NCI-H446 (cell line): ENCODE results near the gene PPP1R14D.

Experiments used
- DNase-seq, 2 experiments: peaks; one replicate each; lab custom pipeline; 2025; lab: John Stamatoyannopoulos, UW

The PPP1R14D gene

DNA sequence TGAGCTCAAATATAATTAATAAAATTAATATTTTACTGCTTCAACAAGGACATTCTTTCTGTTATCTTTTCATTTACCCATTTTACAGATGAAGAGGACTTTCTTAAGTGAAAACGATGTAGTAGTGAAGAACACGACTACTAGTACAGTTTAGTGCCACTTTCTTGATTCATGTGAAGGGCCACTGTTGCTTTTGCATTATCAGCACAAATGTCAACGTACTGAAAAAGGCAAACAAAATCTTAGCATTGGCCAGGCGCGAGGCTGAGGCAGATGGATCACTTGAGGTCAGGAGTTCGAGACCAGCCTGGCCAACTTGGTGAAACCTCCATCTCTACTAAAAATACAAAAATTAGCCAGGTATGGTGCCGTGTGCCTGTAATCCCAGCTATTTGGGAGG is 9.5 kb downstream of the PPP1R14D start:
- DNase-seq, result no peak

GRCh38 chr15:40815042-40815698 is 13.3 kb downstream of the PPP1R14D start:
- DNase-seq, result peak in 1 of 2 experiments; percentile 11

DNA sequence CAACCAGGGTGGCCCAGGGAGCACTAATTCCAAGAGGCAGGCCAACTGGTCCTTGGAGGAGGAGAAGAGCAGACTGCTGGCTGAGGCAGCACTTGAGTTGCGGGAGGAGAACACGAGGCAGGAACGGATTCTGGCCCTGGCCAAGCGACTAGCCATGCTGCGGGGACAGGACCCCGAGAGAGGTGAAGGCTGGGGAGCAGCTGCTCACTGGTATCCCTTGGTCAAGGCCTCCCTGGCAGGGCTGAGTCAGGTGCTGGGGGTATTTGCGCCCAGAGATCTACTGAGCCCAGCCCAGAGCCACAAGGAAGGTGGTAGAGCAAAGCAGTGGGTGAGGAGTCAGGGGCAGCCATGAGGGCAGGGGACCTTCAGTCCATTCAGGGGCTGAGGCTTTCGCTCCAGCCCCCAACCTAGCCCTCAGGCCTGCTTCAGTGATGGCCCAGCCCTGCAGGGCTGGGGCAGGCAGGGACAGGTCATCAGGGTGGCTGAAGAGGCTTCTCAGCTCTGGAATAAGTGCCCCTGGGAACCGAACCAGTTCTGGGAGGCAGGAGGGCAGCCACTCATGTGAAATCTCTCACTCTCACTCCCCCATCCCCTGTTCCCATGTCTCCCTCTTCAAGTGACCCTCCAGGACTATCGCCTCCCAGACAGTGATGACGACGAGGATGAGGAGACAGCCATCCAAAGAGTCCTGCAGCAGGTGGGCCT is 15.6 kb downstream of the PPP1R14D start:
- no peak for DNase-seq

DNA sequence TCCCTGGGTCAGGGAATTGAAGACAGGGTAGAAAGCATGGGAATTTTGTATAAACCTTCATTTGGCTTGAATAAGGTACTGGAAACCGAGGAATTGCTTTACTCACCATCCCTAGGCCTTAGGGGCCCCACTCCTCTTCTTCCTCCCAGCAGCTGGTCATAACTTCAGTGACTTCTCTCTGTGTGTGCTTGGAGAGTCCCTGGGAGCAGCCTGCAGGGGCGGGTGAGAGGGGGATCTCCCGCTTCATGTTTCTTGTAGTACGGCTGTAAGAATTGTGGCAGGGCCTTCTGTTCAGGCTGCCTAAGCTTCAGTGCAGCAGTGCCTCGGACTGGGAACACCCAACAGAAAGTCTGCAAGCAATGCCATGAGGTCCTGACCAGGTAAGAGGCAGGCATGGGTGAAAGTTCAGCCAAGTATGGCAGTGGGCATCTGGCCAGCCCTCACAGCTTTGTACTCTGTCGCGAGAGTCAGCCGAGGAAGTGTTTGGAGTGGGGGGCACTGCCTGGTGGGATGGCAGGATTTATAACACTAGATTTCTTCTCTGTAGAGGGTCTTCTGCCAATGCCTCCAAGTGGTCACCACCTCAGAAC is 19.6 kb downstream of the PPP1R14D start:
- DNase-seq, result no peak

DNA sequence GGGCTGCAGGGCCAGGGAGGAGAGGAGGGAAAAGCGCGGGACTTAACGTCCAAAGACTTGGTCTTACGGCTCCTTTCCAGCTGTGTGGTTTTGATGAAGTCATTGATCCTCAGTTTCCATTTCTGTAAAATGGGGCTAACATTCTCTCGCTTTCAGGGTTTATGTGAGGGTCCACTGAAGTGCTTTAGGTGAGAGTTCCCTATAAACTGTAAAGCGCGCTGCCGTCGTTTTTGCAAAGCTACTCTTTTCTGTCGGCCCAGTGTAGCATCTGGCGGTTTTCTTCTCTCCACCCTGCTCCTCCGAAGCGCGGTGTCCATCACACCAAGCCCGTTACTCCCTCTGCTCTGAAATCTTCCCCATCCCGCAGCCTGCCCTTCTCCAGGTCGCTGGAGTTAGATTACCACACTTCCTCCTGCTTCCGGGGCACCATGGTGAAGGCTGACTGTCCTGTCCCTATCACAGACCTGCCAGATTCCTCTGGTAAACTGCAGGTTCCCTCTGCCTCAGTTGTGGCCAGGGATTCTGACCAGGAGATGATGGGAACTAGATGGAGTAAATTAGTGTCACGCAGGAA is 20.5 kb downstream of the PPP1R14D start:
- DNase-seq, result no peak

- peak; percentile 93 to 97 for DNase-seq
Observed at GRCh38 chr15:40807028-40807887, 21.2 kb downstream of the PPP1R14D start, which contains the start of the genes DNAJC17 and ZFYVE19. Gene DNAJC17, minus strand, starts transcription at chr15:40807473. Its CDS starts 27 bp downstream, at chr15:40807446. Gene ZFYVE19, plus strand, starts transcription at chr15:40807089. Its CDS starts 501 bp downstream, at chr15:40807590.

DNA sequence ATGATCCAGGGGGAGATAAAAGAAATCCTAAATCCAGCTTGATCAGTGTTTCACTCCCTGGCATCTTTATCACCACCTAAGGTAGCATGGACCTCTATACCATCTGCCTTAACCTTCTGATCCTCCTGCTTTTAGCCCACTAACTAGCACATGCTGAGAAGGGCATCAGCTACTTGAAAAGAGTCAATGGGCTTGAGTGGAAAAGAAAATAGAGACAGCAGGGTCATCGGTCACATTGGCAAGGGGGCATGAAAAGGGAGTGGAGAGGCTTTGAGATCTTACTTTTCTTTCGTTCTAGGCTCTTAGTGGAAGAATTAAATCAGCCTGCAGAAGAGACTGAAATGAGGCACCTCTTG is 21.9 kb downstream of the PPP1R14D start:
- DNase-seq, result no peak

- DNase-seq, result no peak
Observed at GRCh38 chr15:40803688-40804087, 24.8 kb downstream of the PPP1R14D start.

DNA sequence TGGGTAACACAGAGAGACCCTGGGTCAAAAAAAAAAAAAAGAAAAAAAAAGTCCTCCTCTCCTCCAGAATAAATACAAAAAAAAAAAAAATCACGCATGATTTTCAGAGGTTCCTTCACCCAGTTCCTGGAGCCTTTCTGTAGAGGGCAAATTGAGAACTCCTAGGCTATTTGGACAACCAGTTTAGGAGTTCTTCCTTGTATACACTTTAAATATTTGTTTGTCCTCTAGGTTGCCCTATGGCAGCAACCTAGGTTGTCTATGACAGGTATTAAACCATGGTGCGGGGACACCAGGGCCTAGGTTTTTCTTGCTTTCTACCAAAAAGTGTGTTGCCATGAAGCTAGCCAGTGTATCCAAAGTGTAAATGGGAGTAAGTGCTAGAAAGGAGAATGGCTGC is 25.4 kb downstream of the PPP1R14D start:
- DNase-seq, result no peak

DNA sequence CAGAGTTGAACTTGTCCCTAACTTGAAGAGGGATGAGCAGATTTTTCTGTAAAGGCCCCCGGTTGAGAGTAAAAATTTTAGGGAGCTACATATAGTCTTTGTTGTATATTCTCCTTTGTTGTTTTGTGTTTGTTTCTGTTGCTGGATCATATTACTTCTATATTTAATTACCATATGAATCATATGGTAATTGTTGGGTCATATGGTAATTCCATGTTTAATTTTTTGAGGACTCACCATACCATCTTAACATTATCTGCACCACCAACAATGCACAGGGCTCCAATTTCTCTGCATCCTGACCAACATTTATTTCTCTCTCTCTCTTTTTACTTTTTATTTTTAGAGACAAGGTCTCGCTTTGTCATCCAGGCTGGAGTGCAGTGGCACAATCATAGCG is 29.0 kb downstream of the PPP1R14D start:
- no peak for DNase-seq

GRCh38 chr15:40796512-40796911 is 32.0 kb downstream of the PPP1R14D start:
- no peak for DNase-seq

DNA sequence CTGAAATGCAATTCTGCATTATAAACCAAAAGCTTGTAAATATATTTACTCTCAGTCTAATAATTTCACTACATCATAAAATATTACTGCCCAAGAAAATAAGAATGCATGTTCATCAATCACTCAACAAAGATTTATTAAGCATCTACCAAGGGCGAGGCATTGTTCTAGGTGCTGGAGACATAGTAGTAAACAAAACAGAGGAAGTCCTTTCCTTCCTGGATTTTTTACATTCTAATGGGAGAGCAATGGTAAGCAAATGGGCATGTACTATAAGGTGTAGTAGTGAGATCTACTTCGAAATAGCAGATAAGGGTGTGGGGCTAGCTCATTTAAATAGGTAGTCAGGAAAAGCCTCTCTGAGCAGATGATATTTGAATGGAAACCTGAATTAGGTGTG is 32.5 kb downstream of the PPP1R14D start:
- DNase-seq, result no peak

- peak in 1 of 2 experiments; percentile 2 for DNase-seq
Observed at GRCh38 chr15:40793216-40793989, 35.1 kb downstream of the PPP1R14D start.

DNA sequence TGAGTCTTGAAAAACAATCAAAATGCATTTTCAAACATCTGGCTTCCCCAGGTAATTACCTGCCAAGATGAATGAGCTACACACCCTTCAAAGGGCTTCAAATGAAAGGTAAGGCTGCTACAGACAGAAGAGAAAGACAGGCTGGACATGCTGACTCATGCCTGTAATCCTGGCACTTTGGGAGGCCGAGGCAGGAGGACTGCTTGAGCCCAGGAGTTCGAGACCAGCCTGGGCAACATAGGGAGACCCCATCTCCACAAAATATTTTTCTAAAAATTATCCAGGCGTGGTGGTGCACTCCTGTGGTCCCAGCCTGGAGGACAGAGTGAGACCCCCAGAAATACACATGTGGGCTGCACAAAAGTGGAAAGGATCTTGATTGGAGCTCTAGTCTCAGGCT is 36.1 kb downstream of the PPP1R14D start:
- no peak for DNase-seq

DNA sequence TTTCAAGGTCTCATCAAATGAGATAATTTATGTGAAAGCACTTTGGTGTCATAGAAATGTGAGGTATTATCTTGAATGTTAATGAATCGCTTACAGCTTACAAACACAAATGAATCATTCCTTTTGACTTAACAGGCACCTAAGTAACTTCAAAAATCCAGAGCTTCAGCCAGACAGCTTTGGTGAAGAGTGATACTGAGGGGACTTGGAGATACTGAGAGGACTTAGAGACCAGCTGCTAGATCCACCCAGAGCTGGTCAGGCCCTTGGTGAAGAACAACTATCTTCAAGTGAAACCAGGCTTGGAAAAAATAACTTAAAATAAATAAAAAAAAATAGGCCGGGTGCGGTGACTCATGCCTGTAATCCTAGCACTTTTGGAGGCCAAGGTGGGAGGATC is 37.8 kb downstream of the PPP1R14D start:
- no peak for DNase-seq

DNA sequence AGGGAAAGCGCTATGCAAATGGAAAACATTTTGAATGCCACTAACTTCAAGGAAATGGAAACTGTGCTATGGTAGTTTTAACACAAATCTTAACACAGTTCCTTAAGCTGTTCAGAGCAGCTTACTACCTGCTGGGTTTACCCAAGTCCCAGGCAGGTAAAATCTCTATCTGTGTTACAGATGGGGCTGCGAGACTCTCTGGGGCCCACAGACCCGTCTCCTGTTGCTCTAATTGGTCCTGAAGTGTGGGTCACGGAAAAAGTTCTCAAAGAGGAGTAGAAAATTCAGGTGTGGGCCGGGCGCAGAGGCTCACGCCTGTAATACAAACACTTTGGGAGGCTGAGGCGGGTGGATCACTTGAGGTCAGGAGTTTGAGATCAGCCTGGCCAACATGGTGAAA is 38.5 kb downstream of the PPP1R14D start:
- no peak for DNase-seq

GRCh38 chr15:40789119-40789518 is 39.4 kb downstream of the PPP1R14D start:
- DNase-seq, result no peak

- DNase-seq, result no peak
Observed at GRCh38 chr15:40787991-40788390, 40.5 kb downstream of the PPP1R14D start.

DNA sequence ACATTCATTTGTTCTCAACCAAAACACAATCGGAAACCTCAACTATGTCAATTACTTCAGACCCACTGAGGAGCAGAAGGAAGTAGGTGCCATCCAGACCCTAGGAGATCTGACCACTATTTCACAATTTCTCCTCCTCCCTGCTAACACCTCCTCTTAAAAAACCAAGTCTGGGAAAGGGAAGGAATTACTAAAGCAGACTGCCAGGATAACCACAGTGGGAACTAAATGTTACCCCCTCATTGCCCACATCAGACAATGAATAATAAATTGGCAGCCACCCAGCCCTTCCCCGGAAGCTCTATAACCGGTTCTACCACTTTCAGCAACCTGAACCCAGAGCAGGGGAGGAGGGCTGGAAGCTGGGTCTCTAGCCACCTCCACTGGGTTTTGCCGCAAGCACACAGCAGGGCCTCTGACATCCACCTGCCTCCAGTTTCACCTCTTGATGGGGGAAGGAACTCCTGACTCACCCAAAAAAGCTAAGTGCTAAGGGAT is 41.1 kb downstream of the PPP1R14D start:
- no peak for DNase-seq

DNA sequence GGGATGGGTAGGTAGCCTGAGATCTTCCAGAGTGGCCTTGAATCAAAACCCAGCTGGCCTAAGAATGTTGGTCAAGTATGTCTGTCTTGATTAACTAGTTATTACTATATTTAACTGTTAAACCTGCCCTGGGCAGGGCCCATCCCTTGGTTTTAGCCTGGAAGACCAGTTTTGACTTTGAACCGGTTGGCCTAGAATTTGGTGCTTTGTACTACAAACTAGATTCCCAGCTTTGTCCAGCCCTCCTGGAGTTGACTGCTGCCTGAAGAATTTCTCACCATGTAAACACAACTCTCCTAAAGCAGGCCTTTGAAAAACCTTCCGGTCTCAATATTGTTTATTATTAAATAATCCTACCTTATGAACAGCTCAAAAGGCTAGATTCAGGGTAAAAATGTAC is 42.7 kb downstream of the PPP1R14D start:
- DNase-seq, result no peak

- DNase-seq, result no peak
Observed at GRCh38 chr15:40785164-40785563, 43.3 kb downstream of the PPP1R14D start.
